PFSK-1 (cell line): ENCODE results near the gene PTPRK.

ENCODE experiments used
- FOXP2 ChIP-seq: optimal IDR thresholded peaks from 2 replicates; pipeline ENCODE3; 2011; ENCODE audit warnings: borderline replicate concordance, control low read depth, inconsistent platforms; ENCODE audit not compliant: insufficient read depth; ENCODE audit errors: extremely low read length, extremely low read depth
- POLR2AphosphoS5 ChIP-seq: IDR thresholded peaks from 2 replicates; pipeline ENCODE4 v1.6.1; 2012; ENCODE audit warnings: low read depth, mild to moderate bottlenecking, control low read depth, low read length, moderate library complexity
- SIN3A ChIP-seq: IDR thresholded peaks from 2 replicates; pipeline ENCODE4 v1.6.1; 2012; ENCODE audit warnings: mild to moderate bottlenecking, low read length, moderate library complexity, borderline replicate concordance; ENCODE audit not compliant: insufficient read depth
- TAF1 ChIP-seq: IDR thresholded peaks from 2 replicates; pipeline ENCODE4 v1.6.1; 2012; ENCODE audit warnings: low read length, control low read depth, borderline replicate concordance; ENCODE audit not compliant: insufficient read depth
- TF ChIP-seq, protein P1 (sequence below), 2 experiments: IDR thresholded peaks; 2 replicates each; pipeline versions ENCODE4 v1.6.1 to v1.8.0; 2011 to 2012; ENCODE audit warnings: low read depth in 2 of 2, low read length in 2 of 2, control low read depth in 1 of 2, inconsistent platforms in 1 of 2, mild to moderate bottlenecking in 1 of 2, moderate library complexity in 1 of 2; ENCODE audit not compliant: insufficient read depth in 1 of 2

Gene PTPRK

GRCh38 chr6:128200789-128201188 is 319.6 kb downstream of the PTPRK start:
- no peak for TF ChIP-seq FOXP2
- no peak for TF ChIP-seq TAF1
- no peak for TF ChIP-seq POLR2AphosphoS5
- TF ChIP-seq, protein P1, sequence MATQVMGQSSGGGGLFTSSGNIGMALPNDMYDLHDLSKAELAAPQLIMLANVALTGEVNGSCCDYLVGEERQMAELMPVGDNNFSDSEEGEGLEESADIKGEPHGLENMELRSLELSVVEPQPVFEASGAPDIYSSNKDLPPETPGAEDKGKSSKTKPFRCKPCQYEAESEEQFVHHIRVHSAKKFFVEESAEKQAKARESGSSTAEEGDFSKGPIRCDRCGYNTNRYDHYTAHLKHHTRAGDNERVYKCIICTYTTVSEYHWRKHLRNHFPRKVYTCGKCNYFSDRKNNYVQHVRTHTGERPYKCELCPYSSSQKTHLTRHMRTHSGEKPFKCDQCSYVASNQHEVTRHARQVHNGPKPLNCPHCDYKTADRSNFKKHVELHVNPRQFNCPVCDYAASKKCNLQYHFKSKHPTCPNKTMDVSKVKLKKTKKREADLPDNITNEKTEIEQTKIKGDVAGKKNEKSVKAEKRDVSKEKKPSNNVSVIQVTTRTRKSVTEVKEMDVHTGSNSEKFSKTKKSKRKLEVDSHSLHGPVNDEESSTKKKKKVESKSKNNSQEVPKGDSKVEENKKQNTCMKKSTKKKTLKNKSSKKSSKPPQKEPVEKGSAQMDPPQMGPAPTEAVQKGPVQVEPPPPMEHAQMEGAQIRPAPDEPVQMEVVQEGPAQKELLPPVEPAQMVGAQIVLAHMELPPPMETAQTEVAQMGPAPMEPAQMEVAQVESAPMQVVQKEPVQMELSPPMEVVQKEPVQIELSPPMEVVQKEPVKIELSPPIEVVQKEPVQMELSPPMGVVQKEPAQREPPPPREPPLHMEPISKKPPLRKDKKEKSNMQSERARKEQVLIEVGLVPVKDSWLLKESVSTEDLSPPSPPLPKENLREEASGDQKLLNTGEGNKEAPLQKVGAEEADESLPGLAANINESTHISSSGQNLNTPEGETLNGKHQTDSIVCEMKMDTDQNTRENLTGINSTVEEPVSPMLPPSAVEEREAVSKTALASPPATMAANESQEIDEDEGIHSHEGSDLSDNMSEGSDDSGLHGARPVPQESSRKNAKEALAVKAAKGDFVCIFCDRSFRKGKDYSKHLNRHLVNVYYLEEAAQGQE (IDR thresholded peaks at IDR 0.05; ENCODE audit: insufficient read depth in 1 of 2, low read depth in 2 of 2, low read length in 2 of 2): no peak
- no peak for TF ChIP-seq SIN3A

GRCh38 chr6:128199461-128199860 is 320.9 kb downstream of the PTPRK start:
- TF ChIP-seq FOXP2 (no peak), TAF1 (no peak), POLR2AphosphoS5 (no peak), SIN3A (no peak)
- TF ChIP-seq, protein P1 (IDR thresholded peaks at IDR 0.05; ENCODE audit: insufficient read depth in 1 of 2, low read depth in 2 of 2, low read length in 2 of 2): no peak

DNA sequence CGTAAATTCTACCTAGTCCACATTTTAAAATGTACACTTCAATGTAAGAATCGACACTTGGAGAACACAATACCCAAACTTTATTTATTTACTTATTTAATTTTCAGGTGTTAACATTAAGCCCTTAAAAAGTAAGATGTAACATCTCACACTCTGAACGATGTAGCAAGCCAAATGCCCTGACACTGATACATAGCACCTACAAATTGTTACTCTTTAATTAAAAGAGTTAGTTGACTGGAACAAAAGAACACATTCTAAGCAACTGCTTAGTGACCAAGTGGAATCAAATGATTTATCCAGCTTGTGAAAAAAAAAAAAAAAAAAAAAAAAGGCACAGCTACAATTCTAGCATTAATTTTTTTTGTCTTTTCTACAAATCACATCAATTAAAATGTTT is 327.4 kb downstream of the PTPRK start:
- TF ChIP-seq TAF1: no peak
- TF ChIP-seq POLR2AphosphoS5: no peak
- TF ChIP-seq FOXP2: no peak
- no peak for TF ChIP-seq SIN3A
- TF ChIP-seq, protein P1 (IDR thresholded peaks at IDR 0.05; ENCODE audit: insufficient read depth in 1 of 2, low read depth in 2 of 2, low read length in 2 of 2): no peak

DNA sequence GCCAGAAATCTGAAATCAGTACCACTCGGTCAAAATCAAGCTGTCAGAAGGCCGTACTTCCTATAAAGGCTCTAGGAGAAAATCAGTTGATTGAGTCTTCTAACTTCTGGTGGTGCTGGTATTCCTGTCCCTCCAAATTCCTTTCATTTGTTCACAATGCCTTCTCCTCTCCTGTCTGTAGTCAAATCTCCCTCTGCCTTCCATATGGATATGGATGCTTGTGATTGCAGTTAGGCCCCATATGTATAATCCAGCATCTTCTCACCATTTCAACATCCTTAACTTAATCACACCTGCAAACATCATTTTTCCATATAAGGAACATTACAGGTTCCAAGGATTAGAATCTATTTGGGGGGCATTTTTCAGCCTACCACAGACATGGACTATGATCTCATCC is 331.7 kb downstream of the PTPRK start:
- TF ChIP-seq FOXP2: no peak
- no peak for TF ChIP-seq SIN3A
- TF ChIP-seq, protein P1 (IDR thresholded peaks at IDR 0.05; ENCODE audit: insufficient read depth in 1 of 2, low read depth in 2 of 2, low read length in 2 of 2): no peak
- TF ChIP-seq TAF1: no peak
- TF ChIP-seq POLR2AphosphoS5: no peak

DNA sequence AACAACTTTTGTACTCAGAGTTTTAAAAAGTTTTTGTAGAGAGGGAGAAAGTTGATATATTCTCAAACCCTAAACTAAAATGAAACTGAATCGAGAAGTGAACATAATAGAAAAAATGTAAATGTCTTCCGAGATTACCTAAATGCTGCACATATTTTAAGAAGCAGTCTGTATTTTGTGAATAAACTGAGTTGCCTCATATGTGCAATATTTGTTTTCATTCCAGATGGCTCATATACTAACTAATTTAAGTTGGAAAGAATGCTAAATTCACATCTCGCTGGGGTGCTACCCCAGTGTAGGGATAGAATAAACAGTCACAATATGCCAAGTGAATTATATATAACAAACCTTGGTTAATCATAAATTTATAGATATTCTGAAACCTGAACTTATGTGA is 333.7 kb downstream of the PTPRK start:
- no peak for TF ChIP-seq SIN3A
- TF ChIP-seq, protein P1 (IDR thresholded peaks at IDR 0.05; ENCODE audit: insufficient read depth in 1 of 2, low read depth in 2 of 2, low read length in 2 of 2): no peak
- no peak for TF ChIP-seq POLR2AphosphoS5
- no peak for TF ChIP-seq TAF1
- TF ChIP-seq FOXP2: no peak
